PC-9 (cell line): ENCODE data around the gene HMCES. TPM values are rescaled to one million over a fixed set of nuclear protein-coding genes. Genes with fewer than 3 reads are reported as not detected.
A peak's percentile ranks its signal among the peaks of the same experiment; 100 is the strongest.

Source experiments
- BruUV-seq: library from RNA; stranded (reverse); fragments of 400-500 nt; replicated peaks from 2 replicates; lab custom pipeline; 2021; lab: Mats Ljungman, UMichigan
- CTCF ChIA-PET: fragments of 300-600 bp; sonication (Branson Sonifier 250); formaldehyde crosslinking; loops from one replicate; lab custom pipeline; 2022; ENCODE audit warnings: antibody characterized with exemption; lab: Charles Lee
- POLR2A ChIA-PET: fragments of 300-600 bp; sonication (Branson Sonifier 250); formaldehyde crosslinking; loops from one replicate; lab custom pipeline; 2022; ENCODE audit warnings: antibody characterized with exemption; ENCODE audit not compliant: unreplicated experiment; lab: Charles Lee
- DNase-seq, 2 experiments: peaks; one replicate each; pipeline versions ENCODE4 v3.0.0 to v3.0.0-alpha.2; 2015 to 2022; ENCODE audit warnings: mixed read lengths in 1 of 2
- H2AFZ ChIP-seq: fragments of 200-600 bp; sonication (generic); 2 replicates; pipeline ENCODE4 v1.8.1; 2017; ENCODE audit warnings: antibody characterized with exemption
- H3F3A ChIP-seq: fragments of 200-600 bp; sonication (generic); 2 replicates; pipeline ENCODE4 v1.8.1; 2017; ENCODE audit warnings: antibody characterized with exemption, mild to moderate bottlenecking, low read depth; ENCODE audit not compliant: insufficient read depth
- H3K27ac ChIP-seq: fragments of 200-600 bp; sonication (generic); 2 replicates; pipeline ENCODE4 v1.6.1; 2016; ENCODE audit warnings: mixed run types
- H3K27me3 ChIP-seq: fragments of 200-600 bp; sonication (generic); 2 replicates; pipeline ENCODE4 v1.6.1; 2016; ENCODE audit warnings: low read depth, mixed run types; ENCODE audit not compliant: insufficient read depth
- H3K36me3 ChIP-seq: fragments of 200-600 bp; sonication (generic); 2 replicates; pipeline ENCODE4 v1.6.1; 2016; ENCODE audit warnings: low read depth, mixed run types
- H3K4me1 ChIP-seq: fragments of 200-600 bp; sonication (generic); replicated peaks from 2 replicates; pipeline ENCODE4 v1.6.1; 2016; ENCODE audit warnings: mixed run types; ENCODE audit not compliant: insufficient read depth
- H3K4me2 ChIP-seq: fragments of 200-600 bp; sonication (generic); 2 replicates; pipeline ENCODE4 v1.6.1; 2017; ENCODE audit warnings: mixed run types
- H3K4me3 ChIP-seq: fragments of 200-600 bp; sonication (generic); 2 replicates; pipeline ENCODE4 v1.6.1; 2016; ENCODE audit warnings: mixed run types
- H3K79me2 ChIP-seq: fragments of 200-600 bp; sonication (generic); 2 replicates; pipeline ENCODE4 v1.6.1; 2017; ENCODE audit warnings: low read depth, mixed run types
- H3K9me2 ChIP-seq: fragments of 200-600 bp; sonication (generic); 2 replicates; pipeline ENCODE4 v1.8.1; 2017; ENCODE audit warnings: mild to moderate bottlenecking; ENCODE audit not compliant: insufficient read depth
- H3K9me3 ChIP-seq: fragments of 200-600 bp; sonication (generic); 2 replicates; pipeline ENCODE4 v1.8.1; 2016; ENCODE audit warnings: low read depth; ENCODE audit not compliant: insufficient read depth
- H4K20me1 ChIP-seq: fragments of 200-600 bp; sonication (generic); 2 replicates; pipeline ENCODE4 v1.8.1; 2017; ENCODE audit not compliant: insufficient read depth
- CTCF ChIP-seq: fragments of 200-600 bp; sonication (generic); conservative IDR thresholded peaks from 2 replicates; pipeline ENCODE4 v1.6.1; 2017; ENCODE audit warnings: mixed run types, antibody characterized with exemption, mild to moderate bottlenecking, moderate library complexity
- EZH2 ChIP-seq: fragments of 200-600 bp; sonication (generic); IDR thresholded peaks from 2 replicates; pipeline ENCODE4 v1.8.0; 2017; ENCODE audit warnings: antibody characterized with exemption, low read depth
- intact Hi-C: fragments of 100-400 bp; cut with micrococcal nuclease; formaldehyde crosslinking; loops from one replicate; pipeline ENCODE4 v1.10.0; 2022; ENCODE audit not compliant: unreplicated experiment
- total RNA-seq: library from RNA; stranded (reverse); gene quantifications from 2 replicates; pipeline ENCODE4 v1.2.3, GENCODE V29; 2021

Gene HMCES
- total RNA-seq, 1 experiment from 2014 or later, result 60.9 TPM

GRCh38 chr3:129315223-129315997, 36.7 kb downstream of the HMCES start:
- POLR2A ChIA-PET, result interaction anchor here (0.7 kb wide), 1 partner anchor 288 kb away, joined by 3 read pairs; no protein-coding TSS in a partner anchor
- intact Hi-C loops, result loop anchor here (10.0 kb wide), 1 partner anchor 261 kb away; no protein-coding TSS in a partner anchor
- H2AFZ ChIP-seq, result peak overlapping the region; percentile 74

GRCh38 chr3:129315998-129316247, 37.3 kb downstream of the HMCES start:
- Histone ChIP-seq H3K4me1 (peaks cover 8% of the 10 kb centered on the region; the same call in 1 of the 2 replicates), H3K4me3 (peak overlapping the region; percentile 90), H3K27ac (no peak overlapping the region), H3K9me2 (no peaks in the 10 kb centered on the region), H3K9me3 (no peaks in the 10 kb centered on the region), H2AFZ (peak overlapping the region; percentile 90; the same call in 1 of the 2 replicates), H4K20me1 (no peaks in the 10 kb centered on the region), H3K79me2 (no peaks in the 10 kb centered on the region; the same call in 1 of the 2 replicates), H3K27me3 (no peaks in the 10 kb centered on the region), H3F3A (peaks cover 7% of the 10 kb centered on the region; the same call in 1 of the 2 replicates), H3K36me3 (no peaks in the 10 kb centered on the region), H3K4me2 (peak overlapping the region; percentile 97)
- intact Hi-C loops, result loop anchor here (10.0 kb wide), 1 partner anchor 261 kb away; no protein-coding TSS in a partner anchor
- POLR2A ChIA-PET, result interaction anchor here (0.7 to 0.8 kb wide), 2 partner anchors 275 to 593 kb away, joined by 3 to 6 read pairs; no protein-coding TSS in a partner anchor
- no TSS peak for BruUV-seq
- CTCF ChIA-PET, result interaction anchor here (0.5 to 1.9 kb wide), 6 partner anchors 26 to 346 kb away, joined by 3 to 10 read pairs (median 3); partner anchors contain the start of genes IFT122 and MBD4
- TF ChIP-seq CTCF (no peak), EZH2 (no peak)
- no peak for DNase-seq

More at GRCh38 chr3:129315223-129315997, 36.7 kb downstream of the HMCES start:
- CTCF ChIA-PET, result interaction anchor here (0.5 to 1.9 kb wide), 5 partner anchors 26 to 345 kb away, joined by 3 to 10 read pairs (median 3); no protein-coding TSS in a partner anchor
- peak in 1 of 2 experiments; percentile 40 for DNase-seq
- Histone ChIP-seq H4K20me1 (no peaks in the 10 kb centered on the region), H3K9me3 (no peaks in the 10 kb centered on the region), H3K27ac (no peak overlapping the region), H3K9me2 (no peaks in the 10 kb centered on the region), H3K27me3 (no peaks in the 10 kb centered on the region), H3K4me1 (peaks cover 12% of the 10 kb centered on the region), H3K79me2 (no peaks in the 10 kb centered on the region; the same call in 1 of the 2 replicates), H3K4me2 (peak overlapping the region; percentile 97), H3F3A (peaks cover 10% of the 10 kb centered on the region; the same call in 1 of the 2 replicates), H3K4me3 (peak overlapping the region; percentile 90), H3K36me3 (no peaks in the 10 kb centered on the region)
- TF ChIP-seq EZH2 (no peak), CTCF (no peak)
- BruUV-seq, result TSS peak; percentile 88

GRCh38 chr3:129316248-129317013, 37.8 kb downstream of the HMCES start:
- no peaks in the 10 kb centered on the region for H3K36me3 ChIP-seq
- no peaks in the 10 kb centered on the region; the same call in 1 of the 2 replicates for H3K79me2 ChIP-seq
- TF ChIP-seq CTCF (peak; percentile 65), EZH2 (no peak)
- H3K27me3 ChIP-seq, result no peaks in the 10 kb centered on the region
- peak; percentile 53 to 90 for DNase-seq
- no TSS peak for BruUV-seq
- POLR2A ChIA-PET, result interaction anchor here (0.5 to 0.8 kb wide), 6 partner anchors 15 to 593 kb away, joined by 3 to 12 read pairs (median 5); partner anchors contain the start of gene COPG1
- peak overlapping the region; percentile 90 for H2AFZ ChIP-seq
- peak overlapping the region; percentile 61 for H3K27ac ChIP-seq
- H3K9me3 ChIP-seq, result no peaks in the 10 kb centered on the region
- no peaks in the 10 kb centered on the region for H4K20me1 ChIP-seq
- peaks cover 8% of the 10 kb centered on the region; the same call in 1 of the 2 replicates for H3K4me1 ChIP-seq
- H3K4me3 ChIP-seq, result peak overlapping the region; percentile 90
- intact Hi-C loops, result loop anchor here (10.0 kb wide), 1 partner anchor 262 kb away; no protein-coding TSS in a partner anchor
- no peaks in the 10 kb centered on the region for H3K9me2 ChIP-seq
- CTCF ChIA-PET, result interaction anchor here (0.5 to 1.9 kb wide), 7 partner anchors 25 to 482 kb away, joined by 3 to 10 read pairs (median 3); partner anchors contain the start of genes IFT122 and MBD4
- H3F3A ChIP-seq, result peaks cover 7% of the 10 kb centered on the region; the same call in 1 of the 2 replicates
- H3K4me2 ChIP-seq, result peak overlapping the region; percentile 97
